NCI-H345 treated with DMSO at 0.1 percent for 48 hours (cell line): ENCODE measurements around the gene RNF138.
"Not testable (repeated sequence)": the region's sequence is repeated elsewhere in the genome, so short reads cannot be mapped to it uniquely, and the experiment has no call there.

Experiments
- DNase-seq: peaks from one replicate; lab custom pipeline; 2025; ENCODE audit not compliant: unreplicated experiment; lab: John Stamatoyannopoulos, UW

RNF138 gene

DNA sequence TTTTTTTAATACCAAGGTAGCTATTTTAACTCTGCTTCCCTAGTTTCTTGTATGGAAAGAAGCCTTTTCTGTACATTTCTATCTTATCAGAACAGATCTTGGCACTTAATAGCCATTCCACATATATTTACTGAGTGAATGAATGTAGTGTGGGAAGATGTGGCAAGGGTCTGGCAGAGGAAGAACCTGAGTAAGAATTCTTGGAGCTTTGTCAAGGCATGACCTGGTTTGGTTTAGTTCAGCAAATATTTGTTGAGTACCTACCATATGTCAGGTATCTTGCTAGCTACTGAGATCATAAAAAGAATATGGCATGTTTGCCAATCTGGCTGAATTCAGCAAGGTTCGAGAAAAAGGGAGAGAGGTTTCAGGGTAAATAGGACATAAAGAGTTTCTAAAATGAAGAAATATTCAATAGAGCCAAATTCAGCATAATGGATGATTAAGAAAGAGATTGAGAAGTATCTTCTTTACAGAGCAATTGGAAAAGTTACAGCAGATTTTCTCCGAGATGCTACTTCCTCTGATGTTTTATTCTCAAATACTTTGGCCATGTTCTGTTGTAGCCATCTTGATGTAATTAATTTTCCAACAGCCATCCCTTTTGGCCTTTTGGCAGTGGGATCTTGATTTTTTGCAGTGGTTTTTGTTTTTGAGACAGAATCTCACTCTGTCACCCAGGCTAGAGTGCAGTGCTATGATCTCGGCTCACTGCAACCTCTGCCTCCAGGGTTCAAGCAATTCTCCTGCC lies 76.5 kb downstream of the RNF138 start:
- DNase-seq = no peak

DNA sequence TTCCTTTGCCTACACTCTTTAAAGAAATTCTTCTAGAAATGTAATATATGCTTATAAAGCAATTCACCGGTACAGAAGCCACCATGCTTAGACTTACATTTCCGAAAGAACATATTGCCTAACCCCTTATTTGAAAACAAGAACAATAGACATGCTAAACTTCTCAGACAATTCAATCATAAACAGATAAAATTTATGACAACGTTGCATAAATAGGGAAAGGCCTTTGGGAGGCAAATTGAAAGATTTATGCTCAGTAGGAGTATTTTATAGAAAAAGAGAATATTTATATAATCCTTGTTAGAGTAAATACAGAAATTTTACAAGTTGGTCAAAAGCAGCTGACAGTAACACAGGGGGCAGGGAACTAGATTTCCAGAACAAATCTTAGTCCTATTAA lies 82.0 kb downstream of the RNF138 start:
- DNase-seq = no peak

DNA sequence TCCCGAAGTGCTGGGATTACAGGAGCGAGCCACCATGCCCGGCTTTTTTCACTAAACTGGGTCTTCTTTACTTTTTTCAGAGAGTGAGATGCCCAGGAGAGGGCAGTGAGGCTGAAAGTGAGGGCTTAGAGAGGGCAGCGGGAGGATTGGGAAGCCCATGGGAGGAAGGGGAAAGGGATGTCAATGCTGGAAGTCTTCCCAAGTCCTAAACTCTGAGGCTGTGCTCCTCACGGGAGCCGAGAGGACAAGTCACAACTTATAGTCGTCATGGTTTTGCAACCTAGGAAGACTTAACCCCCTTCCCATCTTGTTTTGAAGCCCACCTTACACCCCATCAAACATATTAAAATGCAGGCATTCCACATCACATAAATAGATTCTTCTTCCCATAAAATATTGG lies 83.0 kb downstream of the RNF138 start:
- DNase-seq = no peak

DNA sequence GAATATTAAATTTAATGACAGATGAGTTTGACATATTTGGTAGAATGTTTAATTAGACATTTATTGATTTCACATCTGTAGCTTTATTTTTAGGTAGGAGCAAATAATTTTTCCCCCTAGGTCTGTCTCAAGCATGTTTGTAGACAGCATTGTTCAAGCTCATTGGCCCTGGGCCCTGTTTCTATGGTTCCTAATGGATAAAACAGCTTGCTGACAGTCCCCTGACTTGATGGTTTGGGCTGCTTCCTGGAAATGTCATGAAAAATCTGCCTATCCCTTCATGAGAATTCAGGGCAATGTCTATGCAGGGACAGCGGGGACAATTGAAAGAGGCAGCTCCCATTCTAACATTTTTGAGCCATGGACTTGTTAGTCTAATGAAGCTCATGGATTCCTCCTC lies 83.6 kb downstream of the RNF138 start:
- no peak for DNase-seq

DNA sequence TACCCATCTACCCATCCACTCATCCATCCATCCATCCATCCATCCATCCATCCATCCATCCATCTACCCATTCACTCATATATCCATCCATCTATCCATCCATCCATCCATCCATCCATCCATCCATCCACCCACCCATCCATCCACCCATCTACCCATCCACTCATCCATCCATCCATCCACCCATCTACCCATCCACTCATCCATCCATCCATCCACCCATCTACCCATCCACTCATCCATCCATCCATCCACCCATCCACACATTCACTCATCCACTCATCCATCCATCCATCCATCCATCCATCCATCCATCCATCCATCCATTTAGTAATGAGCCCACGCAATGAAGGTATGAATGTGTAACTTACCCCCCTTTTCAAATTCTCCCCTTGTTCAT lies 85.1 kb downstream of the RNF138 start:
- not testable (repeated sequence) for DNase-seq

DNA sequence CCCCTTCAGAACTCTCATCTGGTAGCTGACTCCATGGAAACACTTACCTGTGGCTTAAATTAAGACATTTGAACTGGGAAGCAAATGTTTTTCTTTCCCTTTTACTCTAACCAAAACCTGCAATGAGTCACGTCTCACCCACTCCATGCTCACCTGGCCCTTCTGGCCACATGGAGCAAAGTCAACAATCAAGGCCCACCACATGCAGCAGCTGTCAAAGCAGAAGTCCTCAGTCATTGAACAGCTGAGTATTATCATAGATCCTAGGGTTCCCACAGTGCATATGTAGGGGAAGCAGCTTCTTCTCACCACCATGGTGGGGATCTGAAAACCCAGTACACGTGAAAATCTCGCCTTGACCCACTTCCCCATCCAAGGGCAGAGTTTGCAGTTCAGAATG lies 85.9 kb downstream of the RNF138 start:
- DNase-seq = peak; percentile 52
